NCI-H526 treated with DMSO at 0.1 percent for 48 hours (cell line): ENCODE data around the gene NLGN2.

Experiments used
- DNase-seq: peaks from one replicate; lab custom pipeline; 2025; lab: John Stamatoyannopoulos, UW

Gene NLGN2

DNA sequence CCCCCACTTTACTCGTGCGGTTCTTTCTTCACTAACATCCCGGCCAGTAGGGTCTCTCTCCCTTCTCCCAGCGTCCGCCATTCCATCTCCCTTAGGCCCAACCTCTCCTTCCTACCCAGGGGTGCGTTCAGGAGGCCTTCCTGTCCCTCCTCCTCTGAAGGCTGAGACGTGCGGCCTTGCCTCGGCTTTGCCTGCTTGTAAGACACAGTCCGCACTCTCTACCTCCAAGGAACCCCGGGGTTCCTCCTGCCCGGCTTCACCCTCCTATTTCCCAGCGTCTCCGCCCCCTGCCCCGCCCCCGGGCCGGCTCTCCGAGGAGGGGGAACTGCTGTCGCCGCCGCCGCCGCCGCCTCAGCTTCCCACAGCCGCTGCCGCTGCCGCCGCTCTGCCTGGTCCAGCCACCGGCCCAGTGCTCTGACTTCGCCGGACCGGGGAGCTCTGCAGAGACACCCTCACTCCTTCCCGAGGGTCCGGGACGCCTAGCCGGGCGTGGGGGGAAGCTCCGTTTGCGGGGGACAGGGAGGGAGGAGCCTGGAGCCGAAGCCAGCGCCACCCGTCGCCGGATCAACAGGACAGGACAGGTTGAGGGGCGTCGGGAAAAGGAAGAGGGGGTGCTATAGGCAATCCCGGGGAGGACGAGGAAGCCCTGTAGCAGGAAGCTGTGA lies 30.4 kb downstream of the NLGN2 start:
- no peak for DNase-seq

DNA sequence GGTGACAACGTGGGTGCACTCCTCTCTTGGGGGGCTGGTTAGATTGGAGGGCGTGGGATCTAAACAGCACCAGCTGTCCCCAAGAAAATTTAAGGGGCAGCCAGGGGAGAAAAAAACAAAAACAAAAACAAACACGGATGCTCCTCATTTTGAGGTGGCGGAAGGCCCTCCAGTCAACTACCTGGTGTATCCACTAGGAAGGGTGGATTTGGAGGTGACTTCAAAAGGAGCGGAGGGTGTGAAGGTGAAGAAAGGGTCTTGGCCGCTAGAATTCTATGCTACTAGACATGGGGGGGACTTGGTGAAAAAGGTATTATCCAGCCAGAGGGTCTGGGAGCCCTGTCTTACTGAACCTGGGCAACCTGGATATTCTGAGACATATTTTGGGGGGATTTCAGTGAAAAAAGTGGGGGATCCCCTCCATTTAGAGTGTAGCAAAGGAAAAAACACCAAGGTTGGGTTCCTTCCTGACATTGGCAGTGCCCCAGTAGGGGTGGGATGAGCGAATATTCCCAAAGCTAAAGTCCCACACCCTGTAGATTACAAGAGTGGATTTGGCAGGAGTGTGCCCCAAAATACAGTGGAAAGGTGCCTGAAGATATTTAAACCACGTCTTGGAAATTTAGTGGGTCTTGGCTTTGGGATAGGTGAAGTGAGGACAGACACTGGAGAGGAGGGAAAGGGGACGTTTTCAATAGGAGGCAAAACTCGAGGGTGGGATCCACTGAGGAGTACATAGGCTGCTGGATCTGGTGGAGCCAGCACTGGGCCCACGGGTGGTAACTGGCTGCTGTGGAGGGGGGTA lies 31.2 kb downstream of the NLGN2 start:
- DNase-seq = no peak

DNA sequence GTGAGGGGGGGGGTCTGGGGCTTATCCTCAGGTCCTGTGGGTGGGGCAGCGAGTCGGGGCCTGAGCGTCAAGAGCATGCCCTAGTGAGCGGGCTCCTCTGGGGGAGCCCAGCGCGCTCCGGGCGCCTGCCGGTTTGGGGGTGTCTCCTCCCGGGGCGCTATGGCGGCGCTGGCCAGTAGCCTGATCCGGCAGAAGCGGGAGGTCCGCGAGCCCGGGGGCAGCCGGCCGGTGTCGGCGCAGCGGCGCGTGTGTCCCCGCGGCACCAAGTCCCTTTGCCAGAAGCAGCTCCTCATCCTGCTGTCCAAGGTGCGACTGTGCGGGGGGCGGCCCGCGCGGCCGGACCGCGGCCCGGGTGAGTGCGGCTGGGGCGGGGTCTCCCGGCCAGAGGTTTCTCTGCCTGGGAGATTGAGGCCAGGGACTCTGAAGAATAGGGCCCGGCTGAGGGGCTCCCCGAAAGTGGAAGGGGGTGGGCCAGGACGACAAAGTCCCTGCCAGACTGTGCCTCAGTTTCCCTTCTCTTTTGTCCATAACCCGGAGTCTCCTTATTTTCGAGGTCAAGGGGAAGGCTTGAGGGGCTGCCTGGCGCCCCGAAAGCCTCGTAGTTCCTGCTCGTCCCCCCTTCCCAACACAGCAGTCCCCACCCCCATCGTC lies 31.9 kb downstream of the NLGN2 start, which contains the start of gene FGF11:
FGF11 (plus strand) TSS at position 51 of the 651 bp plus-strand sequence; CDS start at position 160, 109 bp downstream.
- DNase-seq = no peak

DNA sequence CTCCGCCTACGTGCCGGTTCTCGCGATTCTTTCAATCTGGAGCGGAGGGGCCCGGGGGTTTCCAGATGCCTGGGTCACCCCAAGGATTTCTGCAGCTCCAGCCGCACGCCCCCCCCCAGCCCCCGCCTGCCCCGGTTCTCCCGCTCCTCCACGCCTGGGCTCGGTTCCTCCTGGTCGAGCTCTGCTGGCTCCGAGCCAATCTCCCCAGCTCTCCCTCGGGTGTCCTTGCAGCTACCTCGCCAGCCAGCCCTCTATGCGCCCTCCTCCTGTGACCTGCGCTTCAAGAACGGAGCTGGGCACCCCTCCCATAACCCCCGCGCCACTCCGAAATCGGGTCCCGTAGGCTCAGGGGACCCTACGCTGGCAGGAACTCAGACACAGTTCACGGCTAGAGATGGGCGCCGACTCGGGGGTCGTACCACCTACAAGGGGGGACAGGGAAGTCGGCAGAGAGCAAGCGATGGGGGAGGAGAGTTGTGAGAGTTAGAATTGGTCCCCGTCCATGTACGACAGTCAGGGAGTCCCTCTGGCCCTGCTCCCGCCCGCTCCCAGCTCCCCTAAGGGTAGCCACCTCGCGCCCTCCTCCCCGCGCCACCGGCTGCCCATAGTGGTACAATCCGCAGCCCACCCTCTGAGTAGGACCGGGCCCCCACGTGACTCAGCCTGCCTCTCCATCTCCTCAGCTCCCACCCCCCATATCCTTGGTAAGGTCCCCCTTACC lies 32.6 kb downstream of the NLGN2 start:
- no peak for DNase-seq

DNA sequence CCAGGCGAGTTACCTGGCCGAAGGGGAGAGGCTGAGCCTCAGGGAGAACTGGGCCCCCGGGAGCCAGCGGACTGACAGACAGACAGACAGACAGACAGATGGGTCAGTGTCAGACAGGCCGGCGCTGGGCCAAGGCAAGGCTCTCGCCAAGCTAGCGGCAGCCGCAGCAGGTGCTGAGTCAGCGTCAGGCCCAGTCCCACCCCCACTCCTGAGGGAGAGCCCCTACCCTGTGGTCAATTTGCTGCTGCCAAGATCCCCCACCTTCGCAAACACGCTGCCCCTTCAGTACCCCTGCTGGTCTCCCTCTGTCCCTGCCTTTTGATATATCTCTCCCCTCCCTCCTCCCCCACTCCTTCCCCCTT lies 33.2 kb downstream of the NLGN2 start:
- DNase-seq = peak; percentile 26

DNA sequence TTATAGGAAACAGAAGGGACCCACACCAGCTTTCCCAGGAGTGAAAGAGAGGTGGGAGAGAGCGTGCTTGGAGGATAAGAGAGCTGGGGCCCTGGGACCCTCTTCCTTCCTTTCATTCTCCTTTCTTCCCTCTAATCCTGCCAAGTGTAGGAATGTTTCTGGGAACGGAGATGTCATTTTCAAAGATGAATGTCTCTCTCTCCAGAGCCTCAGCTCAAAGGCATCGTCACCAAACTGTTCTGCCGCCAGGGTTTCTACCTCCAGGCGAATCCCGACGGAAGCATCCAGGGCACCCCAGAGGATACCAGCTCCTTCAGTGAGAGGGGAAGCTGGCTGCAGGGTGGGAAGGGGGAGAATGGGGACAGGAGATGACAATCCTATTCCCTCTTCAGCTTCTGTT lies 33.6 kb downstream of the NLGN2 start:
- no peak for DNase-seq

DNA sequence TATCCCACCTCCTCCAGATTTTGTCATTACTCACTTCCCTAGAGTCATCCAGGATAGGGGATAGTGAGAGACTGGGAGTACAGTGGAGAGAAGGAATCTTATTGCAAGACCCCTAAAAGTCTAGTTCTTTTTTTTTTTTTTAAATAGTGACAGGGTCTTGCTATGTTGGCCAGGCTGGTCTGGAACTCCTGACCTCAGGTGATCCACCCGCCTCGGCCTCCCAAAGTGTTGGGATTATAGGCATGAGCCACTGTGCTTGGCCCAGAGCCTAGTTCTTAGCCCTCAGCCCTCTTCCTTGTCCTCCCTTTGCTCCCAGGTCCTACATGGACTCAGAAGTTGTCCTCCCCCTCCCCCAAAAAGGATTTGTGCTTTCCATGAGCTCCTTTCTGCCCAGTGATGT lies 34.5 kb downstream of the NLGN2 start:
- DNase-seq = no peak

DNA sequence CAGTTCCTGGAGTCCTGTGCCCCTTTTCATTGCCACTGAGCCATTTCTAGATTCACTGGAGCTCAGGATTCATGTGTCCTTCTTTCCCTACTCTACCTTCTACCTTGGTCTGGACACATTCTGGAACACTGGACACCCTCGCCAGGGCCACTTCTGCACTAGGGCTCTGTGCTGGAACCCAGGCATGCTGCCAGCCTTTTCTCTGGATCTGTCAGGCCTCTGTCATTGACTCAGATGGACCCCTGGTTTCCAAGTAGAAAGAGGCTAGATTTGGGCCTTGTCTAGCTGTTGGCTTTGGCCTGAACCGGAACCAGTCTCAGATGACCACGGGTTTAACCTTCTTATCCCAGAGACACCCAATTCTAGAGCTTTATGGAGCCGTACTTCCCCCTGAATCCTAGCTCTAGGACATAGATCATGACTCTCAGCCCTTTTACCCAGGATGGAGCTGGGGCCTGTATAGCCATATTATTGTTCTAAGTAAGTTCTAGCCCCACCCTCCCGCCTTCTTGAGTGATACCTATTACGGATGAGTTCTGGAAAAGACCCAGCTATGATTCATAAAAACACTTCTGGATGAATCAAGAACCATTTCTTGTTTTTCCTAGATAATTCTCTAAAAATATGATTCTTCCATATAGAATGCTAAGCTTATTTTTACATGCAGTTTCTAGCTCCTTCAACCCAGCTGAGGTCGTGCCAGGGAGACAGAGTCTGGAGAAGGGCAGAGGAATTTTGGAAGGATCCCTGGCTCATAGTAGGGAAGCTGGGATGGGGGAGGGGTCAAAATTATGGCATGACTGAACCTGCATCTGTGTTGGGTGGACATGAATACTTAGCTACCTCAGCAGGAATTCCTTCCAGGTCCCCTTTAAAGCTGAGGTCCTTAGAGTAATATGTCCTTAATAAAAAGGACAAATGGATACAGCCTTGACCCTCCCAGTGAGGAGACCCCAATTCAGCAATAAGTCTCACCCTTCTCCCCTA lies 36.1 kb downstream of the NLGN2 start:
- no peak for DNase-seq

DNA sequence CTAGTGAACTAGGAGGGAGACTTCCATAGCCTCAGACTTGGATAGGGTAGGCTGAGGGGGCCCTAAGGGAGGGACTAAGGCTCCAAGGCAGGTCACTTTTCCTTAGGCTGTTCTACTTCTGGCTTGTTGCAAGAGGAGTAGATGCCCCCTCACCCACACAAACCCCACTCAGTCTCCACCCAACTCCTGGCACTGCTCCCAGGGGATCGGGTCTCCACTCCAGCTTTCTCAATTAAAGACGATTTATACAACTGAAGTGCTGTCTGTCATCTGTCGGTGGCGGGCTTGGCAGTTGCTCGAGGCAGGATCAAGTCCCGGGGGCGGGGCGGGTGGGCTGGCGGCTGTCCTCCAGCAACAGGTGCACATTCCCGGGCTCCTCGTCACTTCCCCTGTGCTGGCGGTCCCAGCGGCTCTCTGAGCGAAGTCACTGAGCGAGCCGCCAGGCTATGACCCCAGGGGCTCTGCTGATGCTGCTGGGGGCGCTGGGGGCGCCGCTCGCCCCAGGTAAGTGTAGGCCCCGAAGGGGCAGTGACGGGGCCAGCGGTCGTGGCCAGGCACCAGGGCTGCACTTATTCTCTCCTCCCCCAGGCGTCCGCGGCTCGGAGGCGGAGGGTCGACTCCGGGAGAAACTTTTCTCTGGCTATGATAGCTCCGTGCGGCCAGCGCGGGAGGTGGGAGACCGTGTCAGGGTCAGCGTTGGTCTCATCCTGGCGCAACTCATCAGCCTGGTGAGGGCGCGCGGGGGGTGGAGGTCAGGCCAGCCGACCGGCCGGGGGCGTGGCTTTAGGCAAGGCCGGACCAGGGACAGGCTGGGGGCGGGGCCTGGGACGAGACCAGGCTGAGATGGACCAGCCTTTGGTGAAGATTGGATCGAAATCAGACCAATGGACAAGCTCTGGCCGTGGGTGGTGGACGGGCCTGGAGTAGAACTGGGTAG lies 37.3 kb downstream of the NLGN2 start, which contains the start of gene CHRNB1:
CHRNB1 (plus strand) TSS at position 380 of the 937 bp plus-strand sequence; CDS start at position 447, 67 bp downstream.
- no peak for DNase-seq

DNA sequence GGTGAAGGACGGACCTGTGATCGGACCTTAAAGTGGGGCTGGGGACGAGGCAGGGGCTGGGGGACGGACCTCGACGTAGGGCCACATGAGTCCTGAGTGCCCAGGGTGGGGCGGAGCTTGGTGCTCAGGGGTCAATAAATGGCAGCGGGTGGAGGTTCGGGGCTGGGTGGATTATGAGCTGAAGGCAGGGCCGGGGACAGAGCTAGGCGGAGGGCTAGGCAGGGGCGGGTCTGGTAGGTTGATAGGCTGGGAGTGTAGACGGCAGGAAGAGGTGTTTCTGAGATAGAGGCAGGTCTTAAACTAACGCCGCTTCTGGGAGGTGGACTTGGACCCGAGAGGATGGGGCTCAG lies 37.9 kb downstream of the NLGN2 start:
- no peak for DNase-seq

DNA sequence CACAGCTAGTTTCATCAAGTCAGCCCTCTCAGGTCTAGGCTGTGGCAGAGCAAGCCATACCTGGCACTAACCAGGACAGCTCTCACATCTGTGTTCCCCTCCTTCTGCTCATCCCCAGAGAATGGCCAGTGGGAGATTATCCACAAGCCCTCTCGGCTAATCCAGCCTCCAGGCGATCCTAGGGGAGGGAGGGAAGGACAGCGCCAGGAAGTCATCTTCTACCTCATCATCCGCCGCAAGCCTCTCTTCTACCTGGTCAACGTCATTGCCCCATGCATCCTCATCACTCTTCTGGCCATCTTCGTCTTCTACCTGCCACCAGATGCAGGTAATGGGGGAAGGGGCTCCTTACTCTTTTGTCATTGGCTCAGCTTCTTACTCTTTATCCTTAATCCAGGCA lies 40.8 kb downstream of the NLGN2 start:
- DNase-seq = no peak

DNA sequence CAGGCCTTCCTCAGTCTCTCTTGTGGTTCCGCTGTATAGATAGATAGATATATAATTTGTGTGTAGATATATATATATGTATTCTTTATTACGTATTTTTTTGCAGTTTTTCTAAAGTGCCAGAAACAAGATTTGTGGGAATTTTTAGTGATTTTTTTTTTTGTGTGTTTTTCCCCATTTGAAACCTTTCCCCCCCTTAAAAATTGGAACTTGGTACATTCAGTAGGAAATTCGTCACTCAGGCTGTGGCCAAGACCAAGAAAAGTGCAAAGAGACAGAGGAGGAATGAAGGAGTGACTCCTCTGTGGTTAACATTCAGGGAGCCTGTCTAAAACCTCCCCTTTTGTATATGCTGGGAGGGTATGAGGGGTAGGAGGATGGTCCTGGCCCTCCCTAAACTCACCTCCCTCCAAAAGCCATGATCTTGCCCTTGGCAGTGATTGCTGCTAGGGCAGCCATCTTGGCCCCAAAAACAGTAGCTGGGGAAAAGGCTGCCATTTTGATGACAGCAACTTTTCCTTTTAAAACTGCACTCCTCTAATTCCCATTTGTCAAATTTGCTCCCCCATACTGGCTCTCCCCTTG lies 52.4 kb downstream of the NLGN2 start:
- DNase-seq = no peak

DNA sequence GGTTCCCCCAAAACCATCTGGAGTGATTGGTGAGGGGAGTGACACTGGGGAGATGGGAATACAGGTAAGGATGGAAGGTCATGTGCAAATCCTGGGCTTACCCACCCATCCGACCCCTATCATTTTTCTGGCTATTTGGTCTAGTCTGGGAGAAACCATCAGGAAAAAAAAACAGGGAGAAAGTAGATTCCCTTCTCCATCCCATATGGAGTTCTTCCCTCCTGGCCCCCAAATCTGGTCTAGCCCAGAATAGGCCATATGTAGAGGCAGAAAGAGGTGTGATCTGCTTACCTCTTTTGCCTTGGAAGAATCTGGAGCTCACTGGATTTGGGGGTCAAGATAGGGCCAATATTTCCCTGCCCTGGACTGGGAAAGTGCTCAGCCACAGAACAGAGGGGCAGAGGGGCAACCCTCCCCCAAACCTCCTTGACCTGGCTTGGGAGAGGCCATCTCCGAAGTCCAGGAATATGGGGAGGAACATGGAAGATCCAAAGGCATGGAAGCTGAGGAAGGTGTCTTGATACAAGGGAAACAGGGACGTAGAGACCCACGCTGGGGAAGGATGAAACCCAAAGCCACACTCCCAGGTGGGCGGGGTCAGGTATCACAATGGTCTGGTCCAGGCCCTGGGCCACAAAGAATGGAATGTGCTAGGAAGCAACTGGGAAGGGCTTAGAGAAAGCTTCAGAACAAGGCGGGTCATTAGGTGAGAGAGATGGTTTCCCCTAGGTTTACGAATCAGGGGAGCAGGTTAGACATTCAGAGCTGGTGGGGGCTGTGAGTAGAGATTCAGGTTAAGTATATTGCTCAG lies 53.4 kb downstream of the NLGN2 start:
- DNase-seq = no peak

DNA sequence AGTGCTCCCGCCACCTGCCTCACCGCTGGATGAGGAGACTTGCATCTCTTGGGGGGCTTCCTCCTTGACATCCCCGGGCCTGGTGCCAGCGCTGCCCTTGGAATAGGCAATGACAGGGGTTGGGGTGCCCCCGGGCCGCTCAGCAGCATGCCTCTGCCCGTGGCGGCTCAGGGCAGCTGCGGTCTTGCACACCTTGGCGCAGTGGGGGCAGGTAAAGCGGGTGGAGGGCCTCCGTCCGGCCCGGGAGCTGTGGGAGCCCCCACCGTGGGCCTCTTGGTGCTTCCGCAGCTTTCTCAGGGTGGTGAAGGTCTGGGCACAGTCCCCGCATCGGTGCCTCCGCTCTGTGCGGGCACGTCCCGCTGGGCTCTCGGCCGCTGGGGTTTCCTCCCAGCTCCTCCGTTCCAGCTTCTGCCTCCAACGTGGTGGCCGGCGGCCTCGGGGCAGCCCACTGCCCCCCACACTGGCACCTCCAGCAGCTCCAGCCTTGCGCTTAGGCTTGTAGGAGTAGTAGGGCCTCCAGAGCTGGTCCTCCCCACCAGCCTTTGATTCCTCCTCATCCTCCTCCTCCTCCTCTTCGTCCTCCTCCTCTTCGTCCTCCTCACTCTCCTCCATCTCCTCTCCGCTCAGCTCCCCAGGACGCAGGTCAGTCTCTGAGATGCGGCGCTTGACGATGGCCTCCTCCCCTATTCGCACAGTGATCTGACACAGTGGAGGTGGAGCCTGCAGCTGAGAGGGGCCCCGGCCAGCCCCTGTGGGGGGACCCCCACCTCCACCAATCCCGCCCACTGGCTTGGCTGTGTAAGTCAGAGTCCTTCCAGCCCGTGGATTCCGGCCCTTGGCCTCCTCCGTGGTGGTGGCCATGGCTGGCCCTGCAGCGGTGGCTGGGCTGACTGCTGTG lies 55.1 kb downstream of the NLGN2 start:
- DNase-seq = no peak

DNA sequence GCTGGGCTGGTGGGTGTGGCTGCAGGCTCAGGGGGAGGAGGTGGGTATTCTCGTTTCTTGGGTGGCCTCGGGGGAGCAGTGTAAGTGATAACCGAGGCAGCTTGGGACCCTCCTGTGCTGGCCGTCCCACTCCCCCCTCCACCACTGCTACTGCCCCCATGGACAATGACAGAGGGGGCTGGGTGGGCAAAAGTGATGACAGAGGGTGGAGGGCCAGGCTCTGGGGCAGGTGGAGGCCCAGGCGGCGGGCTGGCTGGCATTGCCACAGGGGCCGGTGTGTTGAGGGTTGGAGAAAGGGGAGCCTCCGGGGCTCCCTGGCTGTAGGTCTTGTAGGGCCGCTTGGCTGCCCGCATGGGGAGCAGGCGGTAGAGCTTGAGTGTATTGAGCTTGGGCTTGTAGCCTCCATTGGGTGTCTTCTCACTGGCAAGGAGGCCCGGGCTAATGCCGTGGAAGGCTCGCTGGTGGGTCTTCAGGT lies 55.8 kb downstream of the NLGN2 start:
- DNase-seq = no peak

DNA sequence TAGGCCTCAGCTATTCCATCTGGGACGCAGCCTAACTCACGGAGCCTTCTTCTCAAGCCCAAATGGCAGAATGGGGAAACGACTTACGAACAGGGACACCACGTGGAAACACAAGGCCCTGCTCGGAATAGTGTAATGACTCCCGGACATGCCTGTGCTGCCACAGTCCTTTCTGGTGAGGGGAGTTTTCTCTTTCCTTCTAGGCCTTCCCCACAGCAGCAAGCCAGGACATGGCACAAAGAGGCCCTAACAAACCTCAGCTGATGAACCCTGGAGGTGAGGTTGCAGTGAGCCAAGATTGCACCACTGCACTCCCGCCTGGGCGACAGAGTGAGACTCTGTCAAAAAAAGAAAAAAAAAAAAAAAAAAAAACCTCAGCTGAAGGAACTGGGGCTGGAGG lies 56.4 kb downstream of the NLGN2 start:
- DNase-seq = no peak

DNA sequence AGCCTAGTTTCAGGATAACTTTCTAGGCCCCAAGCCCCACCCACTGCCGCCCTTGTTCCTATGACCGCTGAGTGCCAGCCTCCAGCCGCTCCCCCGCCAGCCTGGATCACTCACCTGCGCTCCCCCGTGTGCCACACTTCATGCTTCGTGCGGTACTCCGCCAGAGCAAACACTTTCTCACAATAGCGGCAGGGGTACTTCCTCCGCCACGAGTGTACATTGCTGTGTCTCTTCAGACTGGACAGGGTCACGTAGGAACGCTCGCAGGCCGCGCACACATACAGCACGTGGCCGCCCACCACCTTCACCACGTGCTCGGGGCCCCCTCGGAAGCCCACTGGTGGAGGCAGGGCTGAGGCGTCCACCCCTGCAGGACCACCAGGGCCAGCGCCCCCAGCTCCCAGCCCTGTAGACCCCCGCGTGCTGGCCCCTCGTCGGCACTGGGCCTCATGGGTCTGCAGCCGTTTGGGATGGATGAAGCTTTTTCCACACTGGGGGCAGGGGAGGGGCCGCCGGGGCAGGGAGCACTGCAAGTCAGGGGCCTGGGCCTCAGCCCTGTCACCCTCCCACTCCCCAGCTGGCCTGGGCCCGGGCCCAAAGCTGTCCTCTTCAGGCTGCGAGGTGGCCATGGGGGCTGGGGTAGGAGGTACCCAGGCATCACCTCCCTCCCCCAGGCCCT lies 58.1 kb downstream of the NLGN2 start:
- DNase-seq = no peak
